HG02943 (cell line): Measurements from ENCODE around the gene EIF2B2.

Experiments used
- ATAC-seq: cut with Tn5 transposase; IDR thresholded peaks from one replicate; pipeline ENCODE4 v1.9.1; 2021; ENCODE audit warnings: mild to moderate bottlenecking, low read depth, moderate library complexity; ENCODE audit not compliant: unreplicated experiment

The EIF2B2 gene

DNA sequence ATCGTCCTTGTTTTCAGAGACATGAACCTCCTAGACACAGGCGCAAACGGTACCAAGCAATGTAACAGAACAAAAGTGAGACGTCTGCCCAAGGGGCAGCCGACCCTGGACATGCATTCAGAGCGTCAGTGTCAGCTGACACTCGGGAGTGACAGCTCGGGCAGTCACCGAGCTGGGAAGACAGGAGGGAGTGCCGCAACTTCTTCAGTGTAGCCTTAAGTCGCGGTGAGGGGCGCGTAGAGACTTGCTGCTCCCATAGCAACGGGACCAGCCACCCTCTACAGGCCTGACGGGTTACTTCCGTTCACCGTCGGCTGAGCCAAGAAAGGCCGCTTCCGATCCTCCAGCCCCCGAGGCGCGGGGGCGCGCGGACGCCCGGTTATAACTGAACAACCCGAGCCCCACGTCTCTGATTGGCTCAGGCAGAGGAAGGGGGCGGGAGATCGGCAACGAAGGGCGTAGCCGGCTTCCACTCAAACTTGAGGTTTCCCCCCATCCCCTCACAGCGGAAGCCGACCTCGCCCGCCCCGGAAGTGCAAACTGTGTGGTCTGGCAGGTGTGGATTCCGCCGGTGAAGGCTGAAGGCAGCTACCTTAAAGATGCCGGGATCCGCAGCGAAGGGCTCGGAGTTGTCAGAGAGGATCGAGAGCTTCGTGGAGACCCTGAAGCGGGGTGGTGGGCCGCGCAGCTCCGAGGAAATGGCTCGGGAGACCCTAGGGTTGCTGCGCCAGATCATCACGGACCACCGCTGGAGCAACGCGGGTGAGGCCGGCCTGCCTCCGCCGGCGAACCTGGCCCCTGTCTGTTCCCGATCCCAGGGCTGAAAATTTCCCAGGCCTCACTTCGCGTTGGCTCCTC lies at the start of gene EIF2B2:
TSS of gene EIF2B2 (plus strand) at position 530 of the 858 bp plus-strand sequence. CDS start at position 600, 70 bp downstream.
- peak; percentile 96 for ATAC-seq

DNA sequence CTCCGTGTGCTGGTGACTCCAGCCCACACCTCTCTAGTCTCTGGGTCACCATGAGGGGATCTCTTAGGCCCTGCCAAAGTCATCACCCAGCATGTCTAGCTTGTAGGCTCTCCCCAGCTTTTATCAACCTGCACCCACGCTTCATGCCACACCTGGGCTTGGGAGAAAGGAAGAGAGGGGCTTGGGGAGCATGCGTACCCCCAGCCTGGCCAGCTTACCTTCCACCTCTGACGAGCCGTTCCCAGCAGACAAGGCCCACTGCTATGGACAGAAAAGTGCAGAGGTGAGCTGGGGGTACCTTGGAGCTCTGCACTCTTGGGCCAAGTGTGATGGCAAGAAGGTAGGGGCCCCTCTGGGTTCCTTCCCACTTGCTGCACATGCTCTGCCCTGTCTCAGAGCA lies 49.0 kb upstream of the EIF2B2 start:
- ATAC-seq: no peak

GRCh38 chr14:74954232-74954946 lies 48.3 kb upstream of the EIF2B2 start:
- no peak for ATAC-seq

GRCh38 chr14:74954947-74955228 lies 47.8 kb upstream of the EIF2B2 start:
- ATAC-seq: no peak

DNA sequence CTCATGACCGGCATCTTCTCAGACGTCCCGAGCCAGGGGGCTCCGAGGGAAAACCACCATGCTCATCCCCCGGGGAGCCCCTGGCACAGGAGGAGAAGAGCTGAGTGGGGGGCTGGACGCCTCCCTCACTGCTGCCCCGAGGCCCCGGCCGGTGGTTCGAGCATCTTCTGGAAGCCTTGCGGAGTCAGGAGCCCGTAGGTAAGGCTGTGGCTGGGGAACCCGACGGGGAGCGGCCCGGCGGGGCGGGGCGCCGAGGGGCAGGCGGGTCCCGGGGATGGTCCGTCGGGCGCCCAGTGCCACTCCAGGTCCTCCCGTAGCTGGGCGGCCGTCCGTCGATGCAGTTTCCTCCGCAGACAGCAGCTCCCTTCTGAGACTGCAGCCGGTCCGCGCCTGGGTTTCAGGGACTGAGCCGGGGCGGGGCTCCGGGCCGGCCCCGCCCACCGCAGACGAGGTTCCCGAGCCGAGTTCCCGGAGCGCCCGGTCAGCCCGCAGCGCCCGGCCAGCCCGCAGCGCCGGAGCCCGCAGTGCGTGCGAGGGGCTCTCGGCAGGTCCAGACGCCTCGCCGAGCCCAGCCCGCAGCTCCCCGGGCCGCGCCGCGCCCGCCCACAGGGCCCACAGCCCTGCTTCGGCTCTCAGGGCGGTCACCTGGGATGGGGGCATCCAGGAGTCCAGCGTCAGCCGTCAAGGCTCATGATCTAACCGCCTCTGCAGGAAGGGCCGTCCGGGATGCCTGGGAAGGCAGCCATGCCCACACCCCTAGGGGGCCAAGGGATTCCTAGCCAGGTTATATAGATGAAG lies 47.3 kb upstream of the EIF2B2 start, which contains the start of gene PGF:
TSS of gene PGF (minus strand) at position 369 of the 798 bp plus-strand sequence. CDS start at position 14, 355 bp downstream.
- ATAC-seq: no peak

GRCh38 chr14:74956027-74956279 lies 46.8 kb upstream of the EIF2B2 start:
- no peak for ATAC-seq

- ATAC-seq: no peak
Measured at GRCh38 chr14:74956280-74957072, 46.2 kb upstream of the EIF2B2 start.

DNA sequence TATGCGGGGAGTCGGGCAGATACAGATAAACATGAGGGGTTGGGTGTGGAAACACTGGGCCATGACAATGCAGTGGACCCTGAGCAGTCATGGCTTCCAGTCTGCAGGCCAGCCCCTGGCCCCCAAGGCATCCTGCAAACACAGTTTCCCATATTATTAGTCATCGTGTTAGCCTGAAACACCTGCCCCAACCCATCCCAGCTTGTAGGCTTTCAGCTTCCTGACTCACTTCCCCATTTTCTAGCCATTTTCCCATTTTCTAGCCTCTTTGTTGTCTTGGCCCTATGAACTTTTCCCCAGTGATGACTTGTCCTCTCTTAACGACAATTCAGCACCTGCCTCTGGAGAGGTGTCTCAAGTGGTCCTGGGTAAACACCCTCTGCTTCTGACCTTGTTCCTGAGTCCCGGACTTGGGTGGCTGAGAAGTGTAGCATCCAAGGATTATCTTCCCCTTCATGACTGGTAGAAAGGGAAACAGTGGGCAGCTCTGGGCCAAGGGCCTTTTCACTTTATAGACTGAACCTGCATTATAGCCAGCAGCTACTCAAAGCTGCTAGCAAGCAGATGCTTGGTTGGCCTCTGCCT lies 43.0 kb upstream of the EIF2B2 start:
- no peak for ATAC-seq

- ATAC-seq: no peak
Measured at GRCh38 chr14:74960736-74961135, 42.0 kb upstream of the EIF2B2 start.

DNA sequence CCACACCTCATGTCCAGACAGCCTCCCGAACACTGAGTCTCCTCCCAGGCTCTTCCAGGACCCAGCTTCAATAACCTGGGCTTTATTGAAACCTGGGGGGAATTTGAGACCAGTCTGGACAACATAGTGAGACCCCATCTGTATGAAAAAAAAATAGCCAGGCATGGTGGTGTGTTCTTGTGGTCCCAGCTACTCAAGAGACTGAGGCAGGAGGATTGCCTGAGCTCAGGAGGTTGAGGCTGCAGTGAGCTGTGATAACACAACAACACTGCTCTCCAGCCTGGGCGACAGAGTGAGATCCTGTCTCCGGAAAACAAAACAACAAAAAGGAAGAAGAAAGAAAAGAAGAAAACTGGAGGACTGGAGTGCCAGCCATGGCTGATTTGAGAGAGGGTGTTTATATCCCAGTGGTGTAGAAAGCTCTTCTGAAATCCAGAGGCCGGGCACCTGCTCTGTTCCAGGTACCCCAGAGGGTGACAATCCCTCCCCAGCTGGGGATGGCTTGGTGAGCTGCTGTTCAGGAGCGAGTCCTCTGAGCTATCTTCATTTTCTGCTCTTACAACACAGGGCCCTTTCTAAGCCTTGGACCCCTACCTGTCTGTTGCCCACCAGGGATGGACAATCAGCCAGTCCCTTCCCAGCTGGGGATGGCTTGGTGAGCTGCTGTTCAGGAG lies 41.3 kb upstream of the EIF2B2 start:
- no peak for ATAC-seq

DNA sequence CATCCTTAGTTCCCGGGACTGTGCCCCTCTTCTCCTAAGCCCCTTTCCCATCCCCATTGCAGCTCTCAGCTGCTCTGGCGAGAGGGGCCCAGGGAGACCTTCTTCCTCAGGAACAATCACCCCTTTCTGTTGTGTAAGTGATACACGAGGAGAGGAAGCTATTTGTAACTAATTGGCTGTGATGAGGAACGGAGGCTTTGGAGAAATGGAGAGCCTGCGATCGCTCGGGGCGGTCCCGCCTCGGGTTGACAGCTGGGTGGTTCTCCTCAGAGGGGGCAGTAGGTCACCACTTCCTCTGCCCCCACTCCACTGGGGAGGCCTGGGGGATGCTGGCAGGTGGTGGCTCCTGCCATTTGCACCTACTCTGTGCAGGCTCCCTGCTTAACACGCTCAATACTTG lies 40.7 kb upstream of the EIF2B2 start:
- ATAC-seq: no peak

GRCh38 chr14:74962493-74962892 lies 40.2 kb upstream of the EIF2B2 start:
- no peak for ATAC-seq

DNA sequence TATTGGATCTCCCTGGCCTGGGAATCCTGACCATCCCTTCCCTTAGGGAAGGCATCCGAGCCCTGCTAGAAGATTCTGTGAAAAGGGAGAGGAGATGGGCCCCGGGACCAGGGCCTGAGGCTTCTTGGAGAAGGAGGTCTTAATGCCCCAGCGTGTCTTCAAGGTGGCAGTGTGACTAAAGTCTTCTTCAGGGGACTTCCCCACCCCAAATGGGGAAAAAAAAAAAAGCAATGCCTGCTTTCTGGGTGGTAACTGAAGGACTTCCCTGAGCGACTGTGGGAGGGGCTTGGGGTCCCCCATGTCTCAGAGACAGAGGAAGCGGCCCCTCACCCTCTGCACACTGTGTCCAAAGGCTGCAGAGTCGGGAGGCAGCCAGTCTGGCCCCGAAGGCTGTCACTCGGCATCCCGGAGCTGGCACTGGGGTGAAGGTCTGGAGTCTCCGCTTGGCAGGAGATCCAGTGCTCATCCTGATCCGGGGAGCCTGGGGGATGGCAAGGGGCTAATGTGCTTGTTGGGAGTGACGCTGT lies 39.5 kb upstream of the EIF2B2 start:
- no peak for ATAC-seq

DNA sequence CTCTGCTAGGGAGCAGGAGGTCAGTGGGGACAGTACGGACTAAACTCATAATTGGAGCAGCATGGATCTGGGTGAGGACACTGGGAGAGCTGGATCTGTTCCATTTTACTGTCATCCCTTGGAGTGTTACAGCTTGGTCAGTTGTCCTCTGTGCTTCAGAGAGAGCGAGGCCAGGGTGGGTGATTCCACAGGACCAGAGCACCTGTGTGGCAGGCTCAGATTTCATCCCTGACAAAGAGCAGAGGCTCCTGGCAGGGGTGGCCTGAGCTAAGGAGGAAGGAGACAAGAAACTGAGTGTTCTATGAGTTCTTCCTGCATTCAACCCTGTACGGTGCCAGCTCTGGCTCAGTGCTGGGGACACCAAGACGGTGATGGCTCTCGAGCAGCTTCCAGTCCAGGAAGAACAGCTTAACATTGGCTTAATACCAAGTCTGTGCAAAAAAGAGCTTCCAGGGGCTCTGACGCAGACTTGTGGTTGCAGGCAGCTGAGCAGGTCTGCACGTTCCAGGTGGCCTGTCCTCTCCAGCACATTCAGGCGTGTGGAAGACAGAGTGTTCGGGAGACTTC lies 38.9 kb upstream of the EIF2B2 start:
- no peak for ATAC-seq

- ATAC-seq: no peak
Measured at GRCh38 chr14:74964787-74965485, 37.8 kb upstream of the EIF2B2 start.

- ATAC-seq: no peak
Measured at GRCh38 chr14:74965486-74966153, 37.1 kb upstream of the EIF2B2 start.

- ATAC-seq: no peak
Measured at GRCh38 chr14:74968811-74969210, 33.9 kb upstream of the EIF2B2 start.
